Measurements from ENCODE around the gene EEF2.

EEF2 gene
- total RNA-seq: 3,492 reads per million, percentile 100 among the genes with 10 or more reads in this experiment

DNA sequence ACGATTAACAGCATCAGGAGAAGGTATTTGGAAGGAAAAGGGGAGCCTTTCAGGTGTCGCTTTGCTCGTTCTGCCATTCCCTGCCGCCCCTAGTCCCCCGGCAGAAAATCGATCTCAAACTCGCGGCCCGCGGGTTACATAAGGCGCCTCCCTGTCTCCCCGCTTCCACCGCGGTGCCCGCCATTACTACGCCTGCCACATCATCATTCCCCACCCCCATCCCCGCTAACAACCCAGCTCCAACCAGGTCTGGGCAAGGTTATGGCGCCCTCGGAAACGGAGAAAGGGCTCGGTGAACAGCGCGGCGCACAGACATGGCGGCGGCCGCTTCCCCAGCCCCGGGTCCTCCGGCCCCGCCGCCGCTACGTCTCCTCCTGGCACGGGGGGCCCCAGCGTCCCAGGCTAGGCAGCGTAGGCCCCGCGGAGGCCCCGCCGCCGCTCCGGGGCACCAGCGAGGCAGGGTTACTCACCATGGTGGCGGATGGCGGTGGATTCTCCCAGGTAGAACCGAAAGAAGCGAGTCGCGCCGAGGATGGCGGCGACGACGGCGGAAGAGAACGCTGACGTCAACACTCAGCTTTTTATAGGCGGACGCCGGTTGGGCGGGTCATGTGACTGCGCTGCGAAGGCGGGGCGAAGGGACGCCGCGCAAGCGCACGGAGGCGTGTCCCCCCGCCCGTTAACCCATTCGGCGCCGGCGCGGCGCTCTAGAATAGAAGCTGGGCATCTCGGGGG is at the start of gene EEF2:
Gene EEF2 (minus strand): TSS at position 556 of the 735 bp plus-strand sequence. CDS start 83 bp downstream, at position 473.
- peak; percentile 87 for DNase-seq

DNA sequence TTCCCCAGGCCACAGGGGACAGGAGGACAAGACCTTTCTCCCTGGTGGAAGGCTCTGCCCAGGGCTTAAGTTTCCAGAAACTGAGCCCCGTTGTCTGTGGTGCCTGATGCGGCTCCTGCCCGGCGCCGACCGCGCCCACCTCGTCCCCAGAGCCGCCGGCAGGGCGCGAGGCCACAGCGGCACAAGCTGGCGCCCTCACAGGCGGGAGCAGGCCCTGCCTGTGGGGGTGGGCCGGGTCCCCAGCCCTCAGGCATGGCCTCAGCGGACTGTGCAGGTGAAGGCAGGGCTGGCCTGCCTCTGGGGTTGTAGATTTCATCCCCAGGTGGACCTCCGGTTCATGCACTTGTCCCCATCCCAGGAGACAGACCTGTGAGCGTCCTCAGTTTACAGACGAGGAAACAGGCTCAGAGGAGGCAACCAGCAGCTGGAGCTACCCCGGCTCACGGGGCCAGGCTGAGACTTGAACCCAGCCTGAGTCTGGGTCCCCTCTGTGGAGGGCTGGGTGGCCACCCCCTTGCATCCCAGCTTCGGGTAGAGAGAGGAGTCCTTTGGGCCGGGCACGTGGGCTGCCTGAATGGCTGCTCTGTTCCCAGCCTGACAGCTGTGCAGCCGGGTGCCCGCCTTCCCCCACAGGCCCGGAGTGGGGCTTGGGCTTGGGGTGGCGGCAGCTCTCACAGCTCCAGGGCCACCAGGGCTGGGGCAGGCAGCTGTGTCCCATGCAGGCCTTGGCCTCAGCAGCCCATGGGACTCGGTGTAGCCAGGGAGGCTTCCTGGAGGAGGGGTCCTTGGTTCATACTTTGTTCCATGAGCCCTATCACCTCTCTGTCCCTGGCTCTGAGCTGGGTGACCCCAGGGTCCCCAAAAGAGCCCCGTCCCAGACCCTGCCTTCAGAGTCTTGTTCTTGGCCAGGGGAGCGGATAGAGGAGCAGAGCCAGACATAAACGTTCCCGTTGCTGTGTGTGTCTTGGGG is 49.1 kb upstream of the EEF2 start:
- no peak for DNase-seq

DNA sequence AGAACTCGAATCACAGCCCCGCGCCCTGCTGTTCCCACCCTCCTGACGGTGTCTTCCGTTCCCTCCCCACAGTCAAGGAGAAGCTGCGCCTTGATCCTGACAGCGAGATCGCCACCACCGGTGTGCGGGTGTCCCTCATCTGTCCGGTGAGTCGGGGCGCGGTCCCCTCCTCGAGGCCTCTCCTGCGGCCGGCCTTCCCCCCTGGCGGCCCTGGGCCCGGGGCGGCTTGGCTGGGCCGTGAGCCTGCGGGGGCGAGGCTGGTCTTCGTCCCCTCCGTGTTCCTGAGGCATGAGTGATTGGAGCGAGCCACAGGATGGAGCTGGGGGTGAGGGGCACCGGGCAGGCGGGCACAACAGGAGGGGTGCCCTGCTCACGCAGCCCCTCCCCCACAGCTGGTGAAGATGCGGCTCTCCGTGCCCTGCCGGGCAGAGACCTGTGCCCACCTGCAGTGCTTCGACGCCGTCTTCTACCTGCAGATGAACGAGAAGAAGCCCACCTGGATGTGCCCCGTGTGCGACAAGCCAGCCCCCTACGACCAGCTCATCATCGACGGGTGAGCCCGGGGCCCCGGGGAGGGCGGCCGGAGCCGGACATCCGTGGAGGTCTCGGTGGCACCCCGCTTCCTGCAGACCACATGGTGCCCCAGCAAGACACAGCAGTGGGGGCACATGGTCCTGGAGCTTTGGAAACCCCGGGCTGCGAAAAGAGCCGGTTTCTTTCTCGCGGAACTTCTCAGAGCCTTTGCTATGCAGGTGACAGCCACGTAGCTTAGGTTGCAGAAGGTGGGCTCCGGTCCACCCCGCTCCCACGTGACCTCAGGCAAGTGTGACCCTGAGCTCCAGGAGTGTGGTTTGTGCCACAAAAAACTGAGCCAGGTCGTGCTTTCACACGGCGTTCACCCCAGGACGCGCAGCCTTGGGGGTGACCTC is 48.0 kb upstream of the EEF2 start:
- DNase-seq: no peak

DNA sequence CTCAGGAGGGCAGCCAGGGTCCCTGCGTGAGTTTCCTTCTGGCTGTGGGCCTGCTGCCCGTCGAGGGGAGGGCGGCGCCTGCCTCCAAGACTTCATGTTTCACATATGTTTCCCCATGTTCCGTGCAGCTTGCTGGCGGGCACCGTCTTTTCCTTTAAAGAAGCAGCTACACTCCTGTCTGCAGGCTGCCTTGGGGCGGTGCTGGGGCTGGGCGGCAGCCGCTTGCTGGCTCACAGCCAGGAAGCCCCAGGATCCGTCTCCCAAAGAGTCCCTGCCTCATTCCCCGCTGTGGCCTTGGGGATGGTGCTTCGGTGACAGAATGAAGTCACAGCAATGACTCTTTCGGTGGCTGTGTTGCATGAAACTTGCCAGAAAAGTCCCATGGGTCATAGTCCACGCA is 47.2 kb upstream of the EEF2 start:
- no peak for DNase-seq

DNA sequence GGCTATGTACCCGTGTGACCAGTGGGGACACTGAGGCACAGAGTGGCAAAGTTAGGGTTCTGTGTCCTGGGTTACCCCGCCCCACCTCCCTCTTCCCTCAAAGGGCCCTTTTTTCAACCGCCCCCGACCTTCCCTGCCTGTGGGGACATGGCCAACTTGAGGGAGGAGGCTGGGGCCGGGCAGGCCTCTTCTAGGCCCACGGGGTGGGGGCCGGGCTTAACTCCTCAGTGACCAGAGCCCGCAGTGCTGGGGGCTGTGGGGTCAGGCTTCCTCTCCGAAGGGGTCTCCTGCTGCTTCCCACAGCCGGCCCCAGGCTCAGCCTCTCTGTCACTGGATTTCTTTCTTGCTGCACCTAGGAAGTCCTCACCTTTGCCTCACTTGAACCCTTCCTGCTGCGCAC is 46.2 kb upstream of the EEF2 start:
- DNase-seq: no peak

DNA sequence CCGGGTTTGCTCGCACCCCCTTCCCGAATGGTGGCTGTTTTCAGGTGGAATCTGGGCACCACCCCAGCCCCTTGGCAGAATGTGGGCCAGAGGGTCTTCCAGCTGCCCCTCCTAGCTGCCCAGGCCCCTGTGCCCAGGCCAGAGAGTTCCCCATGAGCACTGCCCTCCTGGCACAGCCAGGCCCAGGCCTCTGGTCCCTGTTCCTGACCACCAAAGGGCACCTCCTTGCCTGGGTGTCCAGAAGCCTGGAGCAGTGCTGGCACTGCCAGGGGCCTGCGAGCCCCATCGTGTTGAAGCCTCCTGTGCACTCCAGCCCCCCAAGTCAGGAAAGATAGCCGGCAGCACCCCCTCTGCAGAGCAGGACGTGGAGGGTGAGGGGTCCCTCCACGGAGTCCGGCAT is 45.7 kb upstream of the EEF2 start:
- no peak for DNase-seq

DNA sequence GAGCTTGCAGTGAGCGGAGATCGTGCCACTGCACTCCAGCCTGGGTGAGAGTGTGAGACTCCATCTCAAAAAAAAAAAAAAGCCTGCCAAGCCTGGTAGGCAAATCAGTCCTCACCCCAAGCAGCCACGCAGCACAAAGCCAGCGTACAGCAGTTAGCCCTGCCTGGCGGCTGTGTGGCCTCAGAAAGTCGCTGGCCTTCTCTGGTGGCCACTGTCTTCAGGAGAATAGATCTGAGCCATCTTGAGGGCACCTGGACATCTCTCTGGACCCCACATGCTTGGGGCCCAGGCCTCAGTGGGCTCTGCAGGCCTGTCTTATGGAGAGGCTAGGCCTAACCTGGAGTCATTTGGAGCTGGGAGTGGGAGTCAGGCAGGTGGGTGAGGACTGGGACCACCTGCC is 45.3 kb upstream of the EEF2 start:
- DNase-seq: no peak

DNA sequence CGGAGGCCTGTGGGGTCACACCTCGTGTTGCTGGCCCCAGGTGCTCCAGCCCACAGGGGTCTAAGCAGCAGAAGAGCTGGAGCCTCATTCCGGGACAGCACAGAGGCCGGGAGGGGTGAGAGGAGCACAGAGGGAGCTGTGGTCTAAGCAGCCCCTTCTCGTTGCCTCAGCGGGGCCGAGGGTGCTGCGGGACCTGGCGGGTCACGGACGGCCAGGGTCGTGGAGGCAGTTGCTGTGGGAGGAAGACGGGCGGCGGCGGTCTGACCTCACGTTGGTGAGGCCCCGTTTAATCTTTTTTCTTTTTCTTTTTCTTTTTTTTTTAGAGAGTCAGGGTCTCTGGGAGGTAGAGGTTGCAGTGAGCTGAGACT is 44.0 kb upstream of the EEF2 start:
- no peak for DNase-seq

DNA sequence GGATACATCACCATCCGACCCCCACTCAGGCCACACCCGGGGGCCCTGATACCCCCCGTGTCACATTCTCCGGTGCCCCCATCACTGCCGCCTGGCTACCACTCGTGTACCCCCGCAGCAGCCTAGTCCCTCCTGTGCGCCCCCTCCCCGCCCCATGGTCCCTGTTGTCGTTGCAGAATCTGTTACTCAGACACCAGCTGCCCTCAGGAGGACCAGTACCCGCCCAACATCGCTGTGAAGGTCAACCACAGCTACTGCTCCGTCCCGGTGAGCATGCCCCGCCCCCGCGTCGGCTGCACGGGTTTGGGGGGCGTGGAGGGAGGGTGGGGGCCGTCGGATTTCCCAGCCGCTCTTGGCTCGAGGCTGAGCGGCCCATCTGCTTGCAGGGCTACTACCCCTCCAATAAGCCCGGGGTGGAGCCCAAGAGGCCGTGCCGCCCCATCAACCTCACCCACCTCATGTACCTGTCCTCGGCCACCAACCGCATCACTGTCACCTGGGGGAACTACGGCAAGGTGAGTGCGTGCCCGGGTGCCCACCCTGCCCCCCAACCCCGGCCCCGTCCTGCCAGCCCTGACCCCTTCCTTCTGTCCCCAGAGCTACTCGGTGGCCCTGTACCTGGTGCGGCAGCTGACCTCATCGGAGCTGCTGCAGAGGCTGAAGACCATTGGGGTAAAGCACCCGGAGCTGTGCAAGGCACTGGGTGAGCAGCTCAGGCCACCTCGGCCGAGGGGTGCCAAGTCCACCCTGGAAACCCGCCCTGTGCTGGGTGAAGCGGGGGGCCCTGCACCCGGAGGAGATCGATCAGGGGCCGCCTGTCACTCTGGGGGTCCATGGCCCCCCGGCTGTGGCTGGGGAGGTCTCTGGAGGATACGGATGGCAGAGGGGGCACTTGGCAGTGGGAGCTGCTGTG is 43.3 kb upstream of the EEF2 start:
- DNase-seq: no peak

DNA sequence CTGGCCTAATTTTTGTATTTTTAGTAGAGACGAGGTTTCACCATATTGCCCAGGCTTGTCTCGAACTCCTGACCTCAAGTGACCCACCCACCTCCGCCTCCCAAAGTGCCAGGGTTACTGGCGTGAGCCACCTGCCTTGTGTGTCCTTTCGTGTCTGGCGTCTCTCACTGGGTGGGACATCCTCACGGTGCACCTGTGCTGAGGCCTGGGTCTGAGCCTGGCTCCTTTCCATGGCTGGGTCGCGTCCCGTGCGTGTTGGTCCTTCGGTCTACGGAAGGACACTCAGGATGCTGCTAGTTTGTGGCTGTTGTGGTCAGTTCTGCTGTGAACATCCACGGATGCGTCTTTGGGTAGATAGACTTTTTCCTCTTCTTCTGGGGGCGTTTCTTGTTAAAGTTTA is 41.9 kb upstream of the EEF2 start:
- no peak for DNase-seq

DNA sequence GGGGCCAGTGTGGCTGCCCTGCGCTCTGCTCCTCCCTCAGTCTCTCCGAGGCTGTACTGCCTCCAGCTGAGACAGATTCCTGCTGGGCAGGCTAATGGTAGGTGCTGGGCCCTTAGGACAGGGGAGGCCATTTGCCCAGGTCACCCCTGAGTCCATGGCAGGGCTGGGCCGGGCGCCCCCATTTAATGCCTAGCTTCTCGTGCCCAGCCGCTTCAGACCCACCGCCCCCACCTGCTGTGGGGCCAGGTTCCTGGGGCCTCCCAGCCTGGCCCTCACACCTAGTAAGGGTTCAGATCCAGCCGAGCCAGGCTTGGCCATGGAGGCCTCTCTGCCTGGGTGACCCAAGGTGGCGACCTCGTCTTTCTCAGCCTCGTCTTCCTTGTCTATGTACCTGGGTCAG is 40.1 kb upstream of the EEF2 start:
- no peak for DNase-seq

DNA sequence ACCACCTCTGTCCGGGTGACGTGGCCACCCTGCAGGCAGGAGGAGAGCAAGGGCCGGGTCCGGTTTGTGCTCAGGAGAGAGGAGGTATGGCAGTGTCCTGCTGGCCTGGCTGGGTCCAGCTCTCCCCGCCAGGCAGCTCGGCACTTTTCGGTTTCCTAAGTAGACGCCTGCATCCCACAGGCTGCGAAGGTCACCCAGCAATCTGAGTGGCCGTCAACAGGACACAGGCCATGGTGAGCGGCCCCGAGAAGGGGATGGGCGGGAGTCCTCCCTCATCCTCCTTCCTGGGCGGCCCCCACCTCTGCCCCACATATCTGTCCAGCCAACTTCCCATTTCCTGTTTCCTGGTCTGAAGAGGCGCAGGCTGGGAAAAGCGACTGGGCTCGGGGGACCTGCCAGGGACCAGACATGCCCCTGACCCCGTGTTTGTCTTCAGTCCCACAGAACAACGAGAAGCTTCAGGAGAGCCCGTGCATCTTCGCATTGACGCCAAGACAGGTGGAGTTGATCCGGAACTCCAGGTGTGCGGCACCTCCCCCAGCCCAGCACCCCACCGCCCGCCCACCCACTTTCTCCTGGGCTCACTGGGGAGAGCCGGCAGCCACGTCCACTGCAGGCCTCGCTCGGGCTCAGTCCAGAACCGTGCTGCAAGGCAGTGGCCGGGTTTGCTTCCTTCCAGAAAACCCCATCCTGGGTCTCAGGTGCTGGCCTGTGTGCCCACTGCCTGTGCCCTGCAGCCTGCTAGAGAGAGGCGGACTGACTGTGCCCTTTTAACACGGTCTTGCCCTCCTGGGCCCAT is 38.5 kb upstream of the EEF2 start:
- no peak for DNase-seq

DNA sequence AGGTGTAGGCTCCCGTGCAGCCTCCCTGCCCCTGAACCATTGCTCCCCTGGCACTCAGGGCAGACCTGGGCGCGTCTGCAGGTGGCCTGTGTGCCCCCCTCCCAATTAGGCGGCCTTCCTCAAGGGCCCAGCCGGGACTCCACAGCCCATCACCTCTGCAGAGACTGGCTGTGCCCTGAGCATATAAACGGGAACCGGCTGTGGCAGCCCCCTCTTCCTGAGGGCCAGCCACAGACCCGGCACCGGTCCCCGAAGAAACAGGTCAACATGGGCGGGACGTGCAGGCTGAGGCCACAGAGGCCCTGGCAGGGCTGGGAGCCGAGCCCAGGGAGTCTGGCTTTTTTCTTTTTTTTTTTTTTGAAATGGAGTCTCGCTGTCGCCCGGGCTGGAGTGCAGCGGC is 34.3 kb upstream of the EEF2 start:
- DNase-seq: no peak

DNA sequence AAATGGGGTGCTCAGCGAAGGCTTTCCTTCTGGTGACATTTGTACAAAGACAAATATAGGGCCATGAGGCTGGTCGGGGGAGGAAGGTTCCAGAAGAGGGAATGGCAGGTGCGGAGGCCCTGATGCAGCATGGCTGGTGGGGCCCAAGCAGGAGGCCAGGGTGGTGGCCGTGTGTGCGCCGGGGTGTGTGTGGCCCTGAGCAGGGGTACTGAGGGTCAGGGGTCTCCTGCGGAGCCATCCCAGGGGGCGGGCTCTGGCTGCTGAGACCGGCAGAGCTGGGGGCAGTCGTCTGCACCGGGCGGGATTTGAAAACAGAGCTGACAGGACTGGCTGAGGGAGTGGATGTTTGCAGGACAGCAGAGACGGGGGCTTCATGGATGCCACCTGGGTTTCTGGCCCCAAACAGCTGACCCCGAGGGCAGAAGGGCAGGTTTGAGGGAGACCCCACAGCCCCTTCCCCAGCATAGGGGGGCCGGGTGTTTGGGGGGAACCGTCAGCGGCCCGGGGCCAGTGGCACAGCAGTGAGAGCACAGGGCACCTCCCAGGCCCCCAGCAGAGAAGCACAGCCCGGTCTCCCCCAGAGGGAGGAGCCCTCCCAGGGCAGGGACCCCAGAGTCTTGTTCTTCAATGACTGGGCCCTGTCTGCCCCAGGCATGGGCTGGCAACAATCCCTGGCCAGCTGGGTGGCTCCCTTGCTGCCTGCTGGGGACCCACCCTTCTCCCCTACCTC is 33.7 kb upstream of the EEF2 start:
- no peak for DNase-seq

DNA sequence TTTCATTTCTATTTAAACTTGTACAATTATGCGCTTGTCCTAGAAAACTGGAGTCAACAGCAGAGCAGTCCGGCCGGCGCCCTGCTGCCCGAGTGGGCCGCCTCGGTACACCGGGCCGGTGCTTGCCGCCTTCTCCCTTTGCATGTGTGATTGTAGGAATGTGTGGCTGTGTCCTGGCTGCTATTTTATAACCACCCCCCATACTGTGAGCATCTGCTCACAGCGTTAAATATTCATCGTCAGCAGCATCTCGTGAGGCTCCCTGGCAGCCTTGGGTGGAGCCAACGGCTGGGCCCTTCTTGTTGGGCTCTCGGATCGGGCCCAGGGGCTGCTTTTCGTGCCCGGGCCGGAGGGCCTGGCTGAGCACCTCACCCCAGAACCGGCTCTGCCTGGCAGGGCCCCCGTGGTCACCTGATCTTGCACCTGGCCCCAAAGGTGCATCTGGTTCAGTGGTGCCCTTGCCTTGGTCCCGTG is 32.9 kb upstream of the EEF2 start:
- DNase-seq: no peak

DNA sequence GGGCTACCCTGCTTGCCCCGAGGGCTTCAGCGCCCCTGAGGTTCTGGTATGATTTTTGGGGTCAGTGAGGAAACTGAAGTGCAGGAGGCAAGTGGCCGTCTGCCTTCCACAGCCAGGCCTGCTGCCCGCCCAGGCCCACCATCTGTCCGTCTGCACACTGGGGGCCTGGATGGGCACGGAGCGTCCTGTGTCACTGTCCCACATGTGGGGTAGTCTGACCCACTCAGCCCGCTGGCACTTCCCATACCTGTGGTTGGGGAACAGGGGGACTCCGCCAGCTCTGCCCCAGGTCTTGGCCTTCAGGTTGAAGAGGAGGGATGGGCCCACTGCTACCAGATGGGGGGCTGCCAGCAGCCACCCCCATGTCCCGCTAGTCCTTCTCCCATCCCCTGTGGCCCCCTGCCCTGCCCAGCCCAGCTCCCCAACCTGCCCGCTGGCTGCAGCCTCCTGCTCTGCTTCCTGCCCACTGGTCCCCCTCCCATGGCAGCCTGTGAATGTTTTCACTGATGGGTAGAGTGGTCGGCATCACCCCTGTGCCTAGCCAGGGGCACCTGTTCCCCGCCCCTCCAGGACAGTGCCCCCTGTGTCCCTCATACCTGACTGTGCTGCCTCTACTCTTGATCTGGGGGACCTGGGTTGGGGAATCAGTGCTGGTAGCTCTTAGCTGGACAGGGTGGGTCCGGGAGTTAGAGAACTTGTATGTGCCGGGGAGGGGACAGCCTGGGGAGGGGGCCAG is 31.8 kb upstream of the EEF2 start:
- no peak for DNase-seq

DNA sequence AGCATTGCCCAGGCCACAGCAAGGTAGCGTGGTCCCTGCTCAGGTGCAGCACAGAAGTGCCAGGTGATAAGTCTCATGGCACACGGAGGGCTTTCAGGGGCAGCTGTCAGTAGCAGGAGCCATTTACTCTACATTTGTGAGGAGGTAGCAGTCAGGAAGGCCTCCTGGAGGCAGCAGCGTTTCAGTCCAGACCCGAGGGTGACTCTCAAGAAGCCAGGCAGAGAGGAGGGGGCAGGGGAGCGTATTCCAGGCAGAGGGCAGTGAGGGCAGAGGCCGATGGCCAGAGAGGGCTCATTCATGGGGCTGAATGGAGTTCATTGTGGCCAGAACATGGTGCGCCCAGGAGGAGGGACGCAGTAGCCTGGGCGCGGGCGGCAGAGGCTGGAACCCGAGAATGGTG is 31.2 kb upstream of the EEF2 start:
- DNase-seq: no peak

DNA sequence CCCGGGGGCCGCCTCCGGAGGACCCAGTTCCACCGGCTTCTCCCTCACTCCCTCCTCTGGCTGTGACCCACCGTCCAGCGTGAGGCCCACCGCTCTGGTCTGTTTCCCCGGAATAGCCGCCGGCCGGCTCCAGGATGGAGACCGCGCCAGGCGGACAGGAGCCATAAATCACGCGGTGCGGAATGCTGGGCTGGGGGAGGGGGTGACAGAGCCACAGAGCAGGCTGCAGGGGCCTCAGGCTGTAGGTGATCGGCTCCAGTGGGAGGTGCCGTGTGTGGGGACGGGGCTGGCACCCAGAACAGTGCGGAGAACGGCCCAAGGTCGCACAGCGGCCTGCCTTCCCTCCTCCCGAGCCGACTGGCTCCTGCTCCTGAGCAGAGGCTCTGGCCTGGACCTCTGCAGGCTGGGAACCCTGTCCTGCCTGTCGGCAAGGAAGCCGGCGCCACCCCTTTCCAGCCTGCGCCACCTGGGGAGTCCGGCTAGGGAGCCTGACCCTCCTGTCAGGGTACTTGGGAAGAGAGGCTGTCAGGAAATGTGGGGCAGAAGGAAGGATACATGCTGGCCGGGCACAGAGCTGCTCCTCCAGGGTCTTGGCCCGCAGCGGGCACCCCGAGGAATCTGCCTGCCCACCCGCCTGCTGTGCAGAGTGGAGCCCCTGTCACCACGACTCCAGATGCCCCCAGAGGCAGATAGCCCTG is 30.6 kb upstream of the EEF2 start:
- DNase-seq: no peak
